ENCODE data around the gene VSIR.

DNA sequence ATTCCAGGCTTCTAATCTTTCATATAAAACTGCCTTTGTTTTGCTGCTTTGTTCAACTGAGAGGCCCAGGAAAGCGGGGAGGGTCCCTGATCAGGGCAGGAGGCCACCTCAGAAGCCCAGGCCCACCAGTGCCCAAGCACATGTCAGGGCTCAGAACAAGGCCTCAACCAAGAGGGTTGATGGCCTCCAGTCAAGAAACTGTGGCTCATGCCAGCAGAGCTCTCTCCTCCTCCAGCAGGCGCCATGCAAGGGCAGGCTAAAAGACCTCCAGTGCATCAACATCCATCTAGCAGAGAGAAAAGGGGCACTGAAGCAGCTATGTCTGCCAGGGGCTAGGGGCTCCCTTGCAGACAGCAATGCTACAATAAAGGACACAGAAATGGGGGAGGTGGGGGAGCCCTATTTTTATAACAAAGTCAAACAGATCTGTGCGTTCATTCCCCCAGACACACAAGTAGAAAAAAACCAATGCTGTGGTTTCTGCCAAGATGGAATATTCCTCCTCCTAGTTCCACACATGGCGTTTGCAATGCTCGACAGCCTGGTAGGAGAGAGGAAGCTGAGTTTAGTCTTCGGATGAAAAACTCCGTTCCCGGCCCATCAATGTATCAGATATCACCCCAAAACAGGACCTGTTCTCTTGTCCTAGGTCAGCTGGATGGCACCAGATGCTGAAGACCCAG lies 43.8 kb upstream of the VSIR start:
- TF ChIP-seq, protein P1, sequence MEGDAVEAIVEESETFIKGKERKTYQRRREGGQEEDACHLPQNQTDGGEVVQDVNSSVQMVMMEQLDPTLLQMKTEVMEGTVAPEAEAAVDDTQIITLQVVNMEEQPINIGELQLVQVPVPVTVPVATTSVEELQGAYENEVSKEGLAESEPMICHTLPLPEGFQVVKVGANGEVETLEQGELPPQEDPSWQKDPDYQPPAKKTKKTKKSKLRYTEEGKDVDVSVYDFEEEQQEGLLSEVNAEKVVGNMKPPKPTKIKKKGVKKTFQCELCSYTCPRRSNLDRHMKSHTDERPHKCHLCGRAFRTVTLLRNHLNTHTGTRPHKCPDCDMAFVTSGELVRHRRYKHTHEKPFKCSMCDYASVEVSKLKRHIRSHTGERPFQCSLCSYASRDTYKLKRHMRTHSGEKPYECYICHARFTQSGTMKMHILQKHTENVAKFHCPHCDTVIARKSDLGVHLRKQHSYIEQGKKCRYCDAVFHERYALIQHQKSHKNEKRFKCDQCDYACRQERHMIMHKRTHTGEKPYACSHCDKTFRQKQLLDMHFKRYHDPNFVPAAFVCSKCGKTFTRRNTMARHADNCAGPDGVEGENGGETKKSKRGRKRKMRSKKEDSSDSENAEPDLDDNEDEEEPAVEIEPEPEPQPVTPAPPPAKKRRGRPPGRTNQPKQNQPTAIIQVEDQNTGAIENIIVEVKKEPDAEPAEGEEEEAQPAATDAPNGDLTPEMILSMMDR (IDR thresholded peaks at IDR 0.05), result no peak
- no peak for TF ChIP-seq POLR2A (IDR thresholded peaks at IDR 0.05)
